HG02763 (cell line): ENCODE data around the gene SMCR8.
A peak's percentile ranks its signal among the peaks of the same experiment; 100 is the strongest.
"Not testable (repeated sequence)": the region's sequence is repeated elsewhere in the genome, so short reads cannot be mapped to it uniquely, and the experiment has no call there.

Experiments used
- ATAC-seq: cut with Tn5 transposase; IDR thresholded peaks from one replicate; pipeline ENCODE4 v1.9.1; 2021; ENCODE audit warnings: mild to moderate bottlenecking, moderate library complexity; ENCODE audit not compliant: unreplicated experiment

SMCR8 gene

DNA sequence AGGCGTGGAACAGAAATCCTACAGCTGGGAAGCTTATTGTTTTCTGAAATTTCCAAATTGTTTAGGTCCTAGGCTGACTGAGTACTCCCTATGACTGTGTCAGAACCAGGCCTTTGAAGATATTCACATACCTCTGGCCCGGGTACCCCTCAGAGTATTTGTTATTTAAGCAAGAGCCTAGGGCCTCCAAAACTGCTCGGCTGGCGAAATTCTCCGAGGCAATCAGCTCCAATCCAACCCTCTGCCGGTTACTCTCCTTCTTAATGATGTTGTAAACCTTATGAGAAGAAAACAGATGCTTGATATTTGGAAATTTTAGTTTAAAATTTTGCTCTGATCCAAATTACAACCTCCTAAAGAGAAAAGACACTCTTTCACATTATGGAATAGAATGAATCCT, 38.4 kb downstream of the SMCR8 start:
- no peak for ATAC-seq

DNA sequence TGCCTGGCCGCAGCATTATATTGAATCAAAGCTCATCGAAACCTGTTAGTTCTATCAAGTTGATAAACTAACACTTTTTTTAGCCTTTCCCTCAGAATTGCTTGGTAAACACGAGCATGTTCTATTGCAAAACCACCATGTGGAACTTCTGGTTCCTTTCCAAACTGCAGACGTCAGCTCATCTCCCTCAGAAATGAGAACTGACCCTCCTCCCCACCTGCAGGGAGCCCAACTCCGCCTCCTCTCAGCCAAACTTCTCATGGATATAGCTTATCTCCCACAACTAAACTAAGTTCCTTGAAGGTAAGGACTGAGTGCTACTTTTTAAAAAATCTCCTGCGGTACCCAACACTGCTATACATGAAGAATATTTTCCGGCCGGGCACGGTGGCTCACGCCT, 41.5 kb downstream of the SMCR8 start:
- no peak for ATAC-seq

DNA sequence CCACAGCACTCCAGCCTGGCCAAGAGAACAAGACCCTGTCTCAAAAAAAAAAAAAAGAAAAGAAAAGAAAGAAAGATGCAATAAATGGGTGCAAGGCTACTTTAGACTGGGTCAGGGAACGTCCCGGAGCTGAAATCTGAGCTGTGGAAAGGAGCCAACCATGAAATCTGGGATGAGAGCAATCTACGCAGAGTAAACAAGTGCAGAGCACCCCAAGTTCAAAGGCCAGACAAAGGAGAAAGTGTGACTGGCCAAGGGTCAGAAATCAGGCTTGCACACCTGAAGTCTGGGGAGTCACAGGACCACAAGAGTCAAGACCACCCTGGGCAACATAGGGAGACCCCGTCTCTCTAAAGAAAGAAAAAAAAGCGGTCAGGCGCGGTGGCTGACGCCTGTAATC, 45.4 kb downstream of the SMCR8 start:
- ATAC-seq, result no peak

DNA sequence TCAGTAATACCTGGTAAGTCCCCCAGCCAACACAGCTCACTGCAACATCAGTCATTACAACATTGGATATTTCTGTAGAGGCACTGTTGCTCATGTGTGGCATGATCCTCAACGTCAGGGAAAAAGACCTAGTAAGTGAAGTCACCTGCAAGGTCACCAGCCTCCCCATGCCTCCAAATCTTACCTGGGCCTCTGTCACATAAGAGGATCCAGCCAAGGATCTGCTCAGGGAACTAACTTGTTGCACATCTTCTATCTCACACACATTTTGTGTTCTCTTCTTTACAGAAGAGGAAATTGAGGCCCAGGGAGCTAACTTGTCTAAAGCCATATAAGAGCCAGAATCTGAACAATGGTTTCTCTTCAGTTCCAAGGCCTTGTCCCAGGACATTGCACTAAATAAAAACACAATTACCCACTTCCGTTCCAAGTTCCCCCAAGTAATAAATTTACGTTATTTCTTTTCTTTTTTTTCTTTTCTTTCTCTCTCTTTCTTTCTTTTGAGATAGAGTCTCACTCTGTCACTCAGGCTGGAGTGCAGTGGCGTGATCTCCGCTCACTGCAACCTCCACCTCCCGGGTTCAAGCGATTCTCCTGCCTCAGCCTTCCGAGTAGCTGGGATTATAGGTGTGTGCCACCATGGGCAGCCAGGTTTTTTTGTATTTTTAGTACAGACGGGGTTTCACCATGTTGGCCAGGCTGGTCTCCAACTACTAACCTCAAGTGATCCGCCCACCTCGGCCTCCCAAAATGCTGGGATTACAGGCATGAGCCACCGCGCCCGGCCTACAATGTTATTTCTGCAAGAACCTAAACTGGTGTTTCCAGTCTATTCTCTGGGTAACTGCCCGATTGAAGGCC, 47.0 kb downstream of the SMCR8 start:
- no peak for ATAC-seq

DNA sequence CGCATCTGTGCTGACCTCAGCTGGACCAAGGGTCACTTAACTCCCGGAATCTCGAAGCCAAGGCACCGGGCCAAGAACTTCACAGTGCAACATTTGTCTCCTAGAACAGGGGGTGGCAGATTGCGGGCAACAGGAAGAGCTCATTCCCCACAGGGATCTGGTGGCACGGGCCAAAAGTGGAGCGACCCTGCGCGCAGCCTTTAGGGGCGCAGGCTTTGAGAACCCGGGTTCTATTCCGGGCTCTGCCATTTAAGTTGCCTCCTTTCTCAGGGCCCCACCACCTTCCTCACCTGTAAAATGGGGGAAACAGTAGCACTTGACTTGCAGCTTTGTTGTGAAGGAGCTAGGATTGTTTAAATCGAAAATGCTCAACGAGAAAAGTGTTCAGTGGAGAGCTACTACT, 47.6 kb downstream of the SMCR8 start:
- no peak for ATAC-seq

DNA sequence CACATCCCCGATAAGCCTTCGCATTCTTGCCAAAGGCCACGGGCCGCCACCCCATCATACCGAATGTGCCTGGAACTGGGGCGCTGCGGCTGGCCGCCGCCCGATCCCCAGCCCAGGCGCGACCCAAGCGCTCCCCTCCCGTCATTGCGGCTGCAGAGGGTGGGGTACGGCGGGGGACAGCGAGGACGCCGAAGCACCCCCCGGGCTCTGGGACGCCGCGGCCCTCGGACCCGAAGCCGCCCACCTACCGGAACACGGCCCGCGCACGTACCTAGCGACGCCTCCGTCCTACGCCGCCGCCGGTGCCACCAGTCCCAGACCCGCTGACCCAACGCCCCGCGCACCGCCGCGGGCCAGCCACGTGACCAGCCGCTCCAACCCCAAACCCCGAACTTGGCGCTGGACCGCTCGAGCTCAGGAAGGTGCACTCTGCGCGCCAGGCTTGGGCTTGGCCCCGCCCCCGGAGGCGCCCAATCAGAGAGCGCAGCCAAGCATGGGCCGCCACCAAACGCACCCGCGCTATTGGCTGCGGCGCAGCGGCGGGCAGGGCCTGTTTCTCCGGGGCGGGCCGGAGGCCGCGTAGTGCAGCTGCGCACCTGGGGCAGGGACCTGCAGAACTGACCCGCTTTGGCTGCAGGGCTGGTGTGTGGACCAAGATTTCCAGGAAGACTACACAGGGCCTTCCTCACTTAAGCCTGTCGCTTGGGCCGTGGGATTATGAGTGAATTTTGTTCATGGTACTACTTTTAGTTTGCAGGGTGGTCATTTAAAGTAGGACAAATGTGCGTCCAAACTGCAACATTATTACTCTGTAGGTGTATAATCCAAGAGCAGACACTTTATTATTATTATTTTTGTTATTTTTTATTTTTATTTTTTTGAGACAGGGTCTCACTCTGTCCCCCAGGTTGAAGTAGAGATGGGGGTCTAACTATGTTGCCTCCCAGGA, 48.3 kb downstream of the SMCR8 start, which contains the start of gene SHMT1:
TSS of gene SHMT1 (minus strand) at position 450 of the 949 bp plus-strand sequence. CDS start 7,569 bp downstream, outside the sequence.
- peak; percentile 99 for ATAC-seq

DNA sequence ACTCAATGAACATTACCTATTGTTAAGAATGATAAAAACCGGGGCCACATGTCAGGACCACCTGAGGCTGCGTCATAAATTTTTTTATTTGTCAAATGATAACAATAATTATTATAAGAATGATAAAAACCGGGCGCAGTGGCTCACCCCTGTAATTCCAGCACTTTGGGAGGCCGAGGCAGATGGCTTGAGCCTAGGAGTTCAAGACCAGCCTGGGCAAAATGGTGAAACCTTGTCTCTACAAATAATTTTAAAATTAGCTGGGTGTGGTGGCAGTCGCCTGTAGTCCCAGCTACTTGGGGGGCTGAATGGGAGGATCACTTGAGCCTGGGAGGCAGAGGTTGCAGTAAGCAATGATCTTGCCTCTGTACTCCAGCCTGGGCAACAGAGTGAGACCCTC, 49.1 kb downstream of the SMCR8 start:
- ATAC-seq, result no peak

DNA sequence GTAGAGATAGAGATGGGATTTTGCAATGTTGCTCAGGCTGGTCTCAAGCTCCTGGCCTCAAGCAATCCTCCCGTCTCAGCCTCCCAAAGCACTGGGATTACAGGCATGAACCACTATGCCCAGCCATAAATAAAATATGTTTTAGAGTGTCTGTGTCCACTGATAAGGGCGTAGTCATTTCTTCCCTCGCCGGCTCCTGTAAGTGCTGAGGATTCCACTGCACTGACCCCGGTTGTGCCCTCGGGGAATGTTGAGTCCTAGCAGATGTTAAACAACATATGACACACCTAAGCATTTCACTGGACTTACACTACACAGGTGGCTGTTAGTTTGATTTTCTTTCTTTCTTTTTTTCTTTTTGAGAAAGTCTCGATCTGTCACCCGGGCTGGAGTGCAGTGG, 53.9 kb downstream of the SMCR8 start:
- ATAC-seq, result no peak

DNA sequence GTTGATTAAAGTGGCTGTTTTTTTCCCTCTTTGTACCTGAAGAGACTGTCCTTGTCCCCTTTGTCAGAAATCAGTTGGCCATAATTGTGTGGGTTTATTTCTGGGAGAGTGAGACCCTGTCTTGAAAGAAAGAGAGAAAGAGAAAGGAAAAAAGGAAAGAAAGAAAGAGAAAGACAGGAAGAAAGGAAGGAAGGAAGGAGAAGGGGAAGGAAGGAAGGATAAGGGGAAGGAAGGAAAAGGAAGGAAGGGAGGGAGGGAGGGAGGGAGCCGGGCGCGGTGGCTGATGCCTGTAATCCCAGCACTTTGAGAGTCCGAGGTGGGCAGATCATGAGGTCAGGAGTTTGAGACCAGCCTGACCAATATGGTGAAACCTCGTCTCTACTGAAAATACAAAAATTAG, 55.7 kb downstream of the SMCR8 start:
- ATAC-seq, result no peak

DNA sequence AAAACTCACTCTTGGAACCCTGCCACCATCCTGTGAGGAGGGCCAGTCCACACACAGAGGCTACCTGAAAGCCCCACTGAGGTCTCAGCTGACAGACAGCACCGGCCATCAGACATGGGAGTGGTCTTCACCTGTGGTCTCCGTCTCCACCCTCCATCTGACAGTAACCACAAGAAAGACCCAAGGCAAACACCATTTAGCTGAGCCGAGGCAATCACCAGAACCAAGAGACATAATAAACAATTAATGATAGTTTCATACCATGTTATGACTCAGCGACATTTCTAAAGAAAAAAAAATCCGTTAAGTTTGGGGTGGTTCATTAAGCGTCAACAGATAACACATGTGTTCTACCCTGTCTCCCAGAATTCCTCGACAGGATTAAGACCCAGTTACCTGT, 56.4 kb downstream of the SMCR8 start:
- no peak for ATAC-seq

DNA sequence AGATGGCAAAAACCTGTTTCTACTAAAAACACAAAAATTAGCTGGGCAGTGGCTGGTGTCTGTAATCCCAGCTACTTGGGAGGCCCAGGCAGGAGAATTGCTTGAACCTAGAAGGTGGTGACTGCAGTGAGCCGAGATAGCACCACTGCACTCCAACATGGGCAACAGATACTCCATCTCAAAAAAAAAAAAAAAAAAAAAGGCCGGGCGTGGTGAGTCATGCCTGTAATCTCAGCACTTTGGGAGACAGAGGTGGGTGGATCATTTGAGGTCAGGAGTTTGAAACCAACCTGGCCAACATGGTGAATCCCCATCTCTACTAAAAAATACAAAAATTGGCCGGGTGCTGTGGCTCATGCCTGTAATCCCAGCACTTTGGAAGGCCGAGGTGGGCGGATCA, 58.1 kb downstream of the SMCR8 start:
- not testable (repeated sequence) for ATAC-seq

DNA sequence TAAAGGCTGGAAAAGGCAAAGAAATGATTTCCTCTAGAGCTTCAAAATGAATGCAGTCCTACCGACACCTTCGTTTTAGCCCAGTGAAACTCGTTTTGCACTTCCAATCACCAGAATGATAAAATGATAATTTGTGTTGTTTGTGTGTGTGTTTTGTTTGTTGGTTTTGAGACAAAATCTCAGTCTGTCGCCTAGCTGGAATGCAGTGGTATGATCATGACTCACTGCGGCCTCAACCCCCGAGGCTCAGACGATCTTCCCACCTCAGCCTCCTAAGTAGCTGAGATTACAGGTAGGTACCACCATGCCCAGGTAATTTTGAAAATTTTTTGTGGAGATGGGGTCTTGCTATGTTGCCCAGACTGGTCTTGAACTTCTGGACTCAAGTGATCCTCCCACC, 59.1 kb downstream of the SMCR8 start:
- no peak for ATAC-seq
